ENCODE results near the gene CRP.

DNA sequence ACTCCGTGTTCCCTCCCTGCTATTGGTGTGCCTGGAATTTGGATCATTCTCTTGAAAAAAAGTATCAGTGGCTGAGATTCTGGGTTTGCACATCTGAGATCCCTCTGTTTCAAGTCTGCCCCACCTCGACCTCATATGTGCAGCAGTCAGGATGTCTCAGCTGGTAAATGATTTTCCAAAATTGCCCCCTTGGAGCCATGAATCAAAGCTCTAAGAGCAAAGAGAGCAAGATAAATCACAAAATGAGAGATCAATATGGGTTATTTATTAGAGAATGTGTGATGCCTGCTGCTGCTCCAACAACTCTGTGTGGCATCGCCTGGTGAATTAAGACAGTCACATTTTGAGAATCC, 8.5 kb downstream of the CRP start:
- TF ChIP-seq, protein P1, sequence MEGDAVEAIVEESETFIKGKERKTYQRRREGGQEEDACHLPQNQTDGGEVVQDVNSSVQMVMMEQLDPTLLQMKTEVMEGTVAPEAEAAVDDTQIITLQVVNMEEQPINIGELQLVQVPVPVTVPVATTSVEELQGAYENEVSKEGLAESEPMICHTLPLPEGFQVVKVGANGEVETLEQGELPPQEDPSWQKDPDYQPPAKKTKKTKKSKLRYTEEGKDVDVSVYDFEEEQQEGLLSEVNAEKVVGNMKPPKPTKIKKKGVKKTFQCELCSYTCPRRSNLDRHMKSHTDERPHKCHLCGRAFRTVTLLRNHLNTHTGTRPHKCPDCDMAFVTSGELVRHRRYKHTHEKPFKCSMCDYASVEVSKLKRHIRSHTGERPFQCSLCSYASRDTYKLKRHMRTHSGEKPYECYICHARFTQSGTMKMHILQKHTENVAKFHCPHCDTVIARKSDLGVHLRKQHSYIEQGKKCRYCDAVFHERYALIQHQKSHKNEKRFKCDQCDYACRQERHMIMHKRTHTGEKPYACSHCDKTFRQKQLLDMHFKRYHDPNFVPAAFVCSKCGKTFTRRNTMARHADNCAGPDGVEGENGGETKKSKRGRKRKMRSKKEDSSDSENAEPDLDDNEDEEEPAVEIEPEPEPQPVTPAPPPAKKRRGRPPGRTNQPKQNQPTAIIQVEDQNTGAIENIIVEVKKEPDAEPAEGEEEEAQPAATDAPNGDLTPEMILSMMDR (IDR thresholded peaks at IDR 0.05): no peak
- no peak for TF ChIP-seq POLR2A (IDR thresholded peaks at IDR 0.05)
- TF ChIP-seq POLR2AphosphoS5 (IDR thresholded peaks at IDR 0.05): no peak
